Measurements from ENCODE around the gene MTPN.

DNA sequence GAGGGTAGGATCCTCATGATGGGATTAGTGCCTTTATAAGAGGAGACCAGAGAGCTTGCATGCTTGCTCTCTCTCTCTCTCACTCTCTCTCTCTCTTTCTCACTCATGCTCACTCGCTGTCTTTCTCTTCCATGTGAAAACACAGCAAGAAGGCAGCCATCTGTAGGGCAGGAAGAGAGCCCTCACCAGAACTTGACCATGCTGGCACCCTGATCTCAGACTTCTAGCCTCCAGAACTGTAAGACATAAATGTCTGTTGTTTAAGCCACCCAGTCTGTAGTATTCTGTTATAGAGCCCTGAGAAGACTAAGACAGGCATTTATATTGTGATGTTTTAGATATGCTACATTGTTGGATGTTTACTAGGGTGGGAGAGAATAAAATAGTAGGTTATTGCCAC lies 43.4 kb upstream of the MTPN start:
- TF ChIP-seq, protein P1, sequence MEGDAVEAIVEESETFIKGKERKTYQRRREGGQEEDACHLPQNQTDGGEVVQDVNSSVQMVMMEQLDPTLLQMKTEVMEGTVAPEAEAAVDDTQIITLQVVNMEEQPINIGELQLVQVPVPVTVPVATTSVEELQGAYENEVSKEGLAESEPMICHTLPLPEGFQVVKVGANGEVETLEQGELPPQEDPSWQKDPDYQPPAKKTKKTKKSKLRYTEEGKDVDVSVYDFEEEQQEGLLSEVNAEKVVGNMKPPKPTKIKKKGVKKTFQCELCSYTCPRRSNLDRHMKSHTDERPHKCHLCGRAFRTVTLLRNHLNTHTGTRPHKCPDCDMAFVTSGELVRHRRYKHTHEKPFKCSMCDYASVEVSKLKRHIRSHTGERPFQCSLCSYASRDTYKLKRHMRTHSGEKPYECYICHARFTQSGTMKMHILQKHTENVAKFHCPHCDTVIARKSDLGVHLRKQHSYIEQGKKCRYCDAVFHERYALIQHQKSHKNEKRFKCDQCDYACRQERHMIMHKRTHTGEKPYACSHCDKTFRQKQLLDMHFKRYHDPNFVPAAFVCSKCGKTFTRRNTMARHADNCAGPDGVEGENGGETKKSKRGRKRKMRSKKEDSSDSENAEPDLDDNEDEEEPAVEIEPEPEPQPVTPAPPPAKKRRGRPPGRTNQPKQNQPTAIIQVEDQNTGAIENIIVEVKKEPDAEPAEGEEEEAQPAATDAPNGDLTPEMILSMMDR (IDR thresholded peaks at IDR 0.05): no peak
- no peak for TF ChIP-seq EP300 (IDR thresholded peaks at IDR 0.05)
